Liver (tissue), 9 donors: Measurements from ENCODE around the gene SLPI. TPM values are rescaled to one million over a fixed set of nuclear protein-coding genes. Genes with fewer than 3 reads are reported as not detected.

ENCODE experiments used
- DNase-seq: peaks from one replicate; pipeline ENCODE4 v3.0.0-alpha.2; 2017; ENCODE audit warnings: low spot score
- H3K27ac ChIP-seq, 2 donors: one replicate each; pipeline ENCODE4 v1.7.0; 2013; ENCODE audit warnings: inconsistent platforms in 2 of 2, low read length in 2 of 2, control low read depth in 1 of 2, low read depth in 1 of 2, mild to moderate bottlenecking in 1 of 2
- H3K27me3 ChIP-seq, 4 donors: one replicate each; pipeline versions ENCODE4 v1.6.1 to v1.7.0; 2013; ENCODE audit warnings: low read length in 3 of 4, inconsistent platforms in 1 of 4, mild to moderate bottlenecking in 1 of 4, moderate library complexity in 1 of 4; ENCODE audit not compliant: control insufficient read depth in 4 of 4, insufficient read depth in 4 of 4
- H3K36me3 ChIP-seq, 4 donors: one replicate each; pipeline versions ENCODE4 v1.6.1 to v1.7.0; 2013; ENCODE audit warnings: low read length in 3 of 4, mild to moderate bottlenecking in 3 of 4, low read depth in 1 of 4, moderate library complexity in 1 of 4; ENCODE audit not compliant: control insufficient read depth in 4 of 4, insufficient read depth in 3 of 4
- H3K4me1 ChIP-seq, 4 donors: one replicate each; pipeline versions ENCODE4 v1.6.1 to v1.7.0; 2013; ENCODE audit warnings: low read length in 3 of 4, mild to moderate bottlenecking in 3 of 4, moderate library complexity in 1 of 4; ENCODE audit not compliant: control insufficient read depth in 4 of 4, insufficient read depth in 4 of 4
- H3K4me3 ChIP-seq, 3 donors: one replicate each; pipeline versions ENCODE4 v1.6.1 to v1.7.0; 2013; ENCODE audit warnings: low read length in 3 of 3, control low read depth in 1 of 3, low read depth in 1 of 3, mild to moderate bottlenecking in 1 of 3
- H3K9ac ChIP-seq, 2 donors: one replicate each; pipeline ENCODE4 v1.7.0; 2013; ENCODE audit warnings: low read length in 2 of 2, mild to moderate bottlenecking in 2 of 2, moderate library complexity in 2 of 2, control low read depth in 1 of 2, low read depth in 1 of 2
- H3K9me3 ChIP-seq, 4 donors: one replicate each; pipeline versions ENCODE4 v1.6.1 to v1.7.0; 2013; ENCODE audit warnings: low read length in 3 of 4; ENCODE audit not compliant: control insufficient read depth in 4 of 4
- ATF3 ChIP-seq: IDR thresholded peaks from 2 replicates; pipeline ENCODE4 v1.6.1; 2016; ENCODE audit warnings: antibody characterized with exemption
- CTCF ChIP-seq: fragments of 150-350 bp; IDR thresholded peaks from 2 replicates; pipeline ENCODE4 v1.5.1; 2017; ENCODE audit warnings: improper control_type of control experiment, low read depth, low read length; ENCODE audit not compliant: missing input control
- EGR1 ChIP-seq, 2 donors: IDR thresholded peaks; 2 replicates each; pipeline ENCODE4 v1.6.1; 2016 to 2018; ENCODE audit warnings: antibody characterized with exemption in 2 of 2, low read depth in 2 of 2
- FOXA1 ChIP-seq: IDR thresholded peaks from 2 replicates; pipeline ENCODE4 v1.6.1; 2016; ENCODE audit warnings: antibody characterized with exemption
- FOXA2 ChIP-seq: IDR thresholded peaks from 2 replicates; pipeline ENCODE4 v1.6.1; 2016; ENCODE audit warnings: antibody characterized with exemption
- GABPA ChIP-seq, 2 donors: IDR thresholded peaks in 1 of 2; conservative IDR thresholded peaks in 1 of 2; 2 replicates each; pipeline ENCODE4 v1.6.1; 2016; ENCODE audit warnings: antibody characterized with exemption in 2 of 2, mild to moderate bottlenecking in 1 of 2, moderate library complexity in 1 of 2
- HNF4A ChIP-seq, 2 donors: conservative IDR thresholded peaks; 2 replicates each; pipeline ENCODE4 v1.6.1; 2016; ENCODE audit warnings: antibody characterized with exemption in 2 of 2, mild to moderate bottlenecking in 2 of 2
- HNF4G ChIP-seq: IDR thresholded peaks from 2 replicates; pipeline ENCODE4 v1.6.1; 2016; ENCODE audit warnings: antibody characterized with exemption
- JUND ChIP-seq, 2 donors: IDR thresholded peaks; 2 replicates each; pipeline ENCODE4 v1.6.1; 2016; ENCODE audit warnings: antibody characterized with exemption in 2 of 2
- MAX ChIP-seq: IDR thresholded peaks from 2 replicates; pipeline ENCODE4 v1.6.1; 2016; ENCODE audit warnings: antibody characterized with exemption
- NR2F2 ChIP-seq: IDR thresholded peaks from 2 replicates; pipeline ENCODE4 v1.6.1; 2016; ENCODE audit warnings: antibody characterized with exemption
- RAD21 ChIP-seq, 2 donors: IDR thresholded peaks; 2 replicates each; pipeline ENCODE4 v1.6.1; 2016; ENCODE audit warnings: antibody characterized with exemption in 2 of 2, mild to moderate bottlenecking in 2 of 2
- REST ChIP-seq: IDR thresholded peaks from 2 replicates; pipeline ENCODE4 v1.6.1; 2016; ENCODE audit warnings: antibody characterized with exemption, mild to moderate bottlenecking
- RXRA ChIP-seq, 2 donors: IDR thresholded peaks; 2 replicates each; pipeline ENCODE4 v1.6.1; 2017 to 2018; ENCODE audit warnings: antibody characterized with exemption in 2 of 2, mild to moderate bottlenecking in 1 of 2
- SP1 ChIP-seq: IDR thresholded peaks from 2 replicates; pipeline ENCODE4 v1.6.1; 2018; ENCODE audit warnings: antibody characterized with exemption, mild to moderate bottlenecking
- TAF1 ChIP-seq: conservative IDR thresholded peaks from 2 replicates; pipeline ENCODE4 v1.6.1; 2016; ENCODE audit warnings: antibody characterized with exemption, mild to moderate bottlenecking
- YY1 ChIP-seq: IDR thresholded peaks from 2 replicates; pipeline ENCODE4 v1.6.1; 2016; ENCODE audit warnings: antibody characterized with exemption, mild to moderate bottlenecking
- ZBTB33 ChIP-seq: IDR thresholded peaks from 2 replicates; pipeline ENCODE4 v1.6.1; 2016; ENCODE audit warnings: antibody characterized with exemption
- WGBS: extraction: QIAGEN DNeasy Blood & Tissue Kit; methylation state at CpG from one replicate; pipeline ENCODE4 v1.1.7; 2013; 5-methylcytosine and 5-hydroxymethylcytosine counted together
- polyA plus RNA-seq, 2 donors: library from polyadenylated mRNA; stranded (reverse) in 1 of 2; unstranded in 1 of 2; fragments of 200-250 nt in 1 of 2; fragments of >200 nt in 1 of 2; fragmentation: Nextera tagmentation in 1 of 2; extraction: Ambion mirVana in 1 of 2; gene quantifications; one replicate each; pipeline versions ENCODE4 v1.2.1 to v1.2.3, GENCODE V29; 2013 to 2015
- total RNA-seq, 2 donors: library from RNA; depleted of rRNA; stranded (reverse); fragments of >200 nt; gene quantifications; one replicate each; pipeline ENCODE4 v1.2.3, GENCODE V29; 2014
- donor health status: healthy.
- donor health status: healthy.
- donor health status: healthy.
- donor health status: healthy.
- donor health status: healthy.

SLPI gene
- total and polyA plus RNA-seq, 4 donors: 1.9 to 308 (median 93.9) TPM

GRCh38 chr20:45223136-45223535 lies 31.2 kb downstream of the SLPI start:
- no peak overlapping the region for H3K4me3 ChIP-seq
- TF ChIP-seq RAD21 (IDR thresholded peaks at IDR 0.05) (no peak), FOXA1 (no peak), ATF3 (no peak), RXRA (IDR thresholded peaks at IDR 0.05) (no peak), TAF1 (no peak), YY1 (no peak), FOXA2 (no peak), HNF4G (no peak), CTCF (no peak), HNF4A (conservative IDR thresholded peaks at IDR 0.05) (no peak), JUND (IDR thresholded peaks at IDR 0.05) (no peak), ZBTB33 (no peak), REST (no peak), MAX (no peak), NR2F2 (no peak), EGR1 (IDR thresholded peaks at IDR 0.05; ENCODE audit: low read depth in 2 of 2) (no peak), SP1 (no peak), GABPA (IDR thresholded peaks at IDR 0.05 in 1 of 2, conservative IDR thresholded peaks at IDR 0.05 in 1 of 2) (no peak)
- H3K9ac ChIP-seq: no peak overlapping the region
- DNase-seq: no peak
- no peak overlapping the region for H3K27ac ChIP-seq
- no peaks in the 10 kb centered on the region for H3K4me1 ChIP-seq
- peaks cover 0 to 3% (median 1%) of the 10 kb centered on the region in 4 donors for H3K27me3 ChIP-seq
- no peaks in the 10 kb centered on the region for H3K36me3 ChIP-seq
- no peaks in the 10 kb centered on the region for H3K9me3 ChIP-seq

GRCh38 chr20:45221076-45221475 lies 33.3 kb downstream of the SLPI start, which contains the start of gene SEMG2:
SEMG2 (plus strand) TSS chr20:45221373; CDS start chr20:45221390, 17 bp downstream.
- Histone ChIP-seq H3K9ac (no peak within 1 kb of the TSS), H3K36me3 (no peaks in the 10 kb centered on the region), H3K4me1 (no peaks in the 10 kb centered on the region), H3K27ac (no peak within 1 kb of the TSS), H3K27me3 (peaks cover 0 to 3% (median 1%) of the 10 kb centered on the region in 4 donors), H3K4me3 (no peak within 1 kb of the TSS), H3K9me3 (no peaks in the 10 kb centered on the region)
- 86% methylated on average over 4 of the region's 4 CpGs for WGBS
- no peak for DNase-seq
- TF ChIP-seq RAD21 (IDR thresholded peaks at IDR 0.05): no peak
- no peak for TF ChIP-seq SP1
- no peak for TF ChIP-seq GABPA (IDR thresholded peaks at IDR 0.05 in 1 of 2, conservative IDR thresholded peaks at IDR 0.05 in 1 of 2)
- TF ChIP-seq TAF1: no peak
- no peak for TF ChIP-seq REST
- TF ChIP-seq ZBTB33: no peak
- no peak for TF ChIP-seq NR2F2
- no peak for TF ChIP-seq FOXA2
